Colonic mucosa (tissue), 4 donors: ENCODE measurements around the gene UFSP2. TPM values are rescaled to one million over a fixed set of nuclear protein-coding genes. Genes with fewer than 3 reads are reported as not detected.

Experiments
- DNase-seq: peaks from one replicate; pipeline ENCODE4 v3.0.0-alpha.2; 2020
- H3K27ac ChIP-seq: fragments of 200-600 bp; one replicate; pipeline ENCODE4 v1.8.0; 2021
- H3K27me3 ChIP-seq: fragments of 200-600 bp; one replicate; pipeline ENCODE4 v1.8.0; 2021
- H3K36me3 ChIP-seq: fragments of 200-600 bp; one replicate; pipeline ENCODE4 v1.8.0; 2021
- H3K4me1 ChIP-seq: fragments of 200-600 bp; one replicate; pipeline ENCODE4 v1.8.0; 2021; ENCODE audit warnings: mild to moderate bottlenecking
- H3K4me3 ChIP-seq: fragments of 200-600 bp; one replicate; pipeline ENCODE4 v1.8.0; 2021
- H3K9ac ChIP-seq, 2 donors: one replicate each; pipeline ENCODE4 v1.7.0; 2013; ENCODE audit warnings: control low read depth in 2 of 2, low read depth in 2 of 2, low read length in 2 of 2
- H3K9me3 ChIP-seq: fragments of 200-600 bp; one replicate; pipeline ENCODE4 v1.8.0; 2021
- CTCF ChIP-seq: fragments of 200-600 bp; IDR thresholded peaks from one replicate; pipeline ENCODE4 v1.8.0; 2022; ENCODE audit warnings: antibody characterized with exemption, mild to moderate bottlenecking
- intact Hi-C: fragments of 100-400 bp; cut with DNase I; formaldehyde crosslinking; loops from one replicate; pipeline ENCODE4 v1.14.1; 2022
- total RNA-seq, 2 donors: library from RNA; stranded (reverse); fragmentation: NEBNext Ultra II Directional in 1 of 2; extraction: Animal tissue kit (Norgen Biotek cat#: 25700) in 1 of 2; gene quantifications; one replicate each; pipeline ENCODE4 v1.2.1, GENCODE V29; 2021
- donor health status: healthy.
- donor health status: DM: no; HTN: no; CAD: no.
- donor health status: DM: no; HTN: no; CAD: no.

Gene UFSP2, protein sequence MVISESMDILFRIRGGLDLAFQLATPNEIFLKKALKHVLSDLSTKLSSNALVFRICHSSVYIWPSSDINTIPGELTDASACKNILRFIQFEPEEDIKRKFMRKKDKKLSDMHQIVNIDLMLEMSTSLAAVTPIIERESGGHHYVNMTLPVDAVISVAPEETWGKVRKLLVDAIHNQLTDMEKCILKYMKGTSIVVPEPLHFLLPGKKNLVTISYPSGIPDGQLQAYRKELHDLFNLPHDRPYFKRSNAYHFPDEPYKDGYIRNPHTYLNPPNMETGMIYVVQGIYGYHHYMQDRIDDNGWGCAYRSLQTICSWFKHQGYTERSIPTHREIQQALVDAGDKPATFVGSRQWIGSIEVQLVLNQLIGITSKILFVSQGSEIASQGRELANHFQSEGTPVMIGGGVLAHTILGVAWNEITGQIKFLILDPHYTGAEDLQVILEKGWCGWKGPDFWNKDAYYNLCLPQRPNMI
- 10 to 100 TPM; 22.0 to 23.5 TPM for total RNA-seq

- no peaks in the 10 kb centered on the region for H3K27me3 ChIP-seq
- H3K9me3 ChIP-seq = no peaks in the 10 kb centered on the region
- intact Hi-C loops = loop anchor here (5.0 kb wide), 1 partner anchor 42 kb away; no protein-coding TSS in a partner anchor
- no peak for TF ChIP-seq CTCF
- H3K4me1 ChIP-seq = no peaks in the 10 kb centered on the region
- H3K4me3 ChIP-seq = peak within 1 kb of the TSS; percentile 79
- peak within 1 kb of the TSS; percentile 86 for H3K27ac ChIP-seq
- peak; percentile 89 for DNase-seq
- H3K36me3 ChIP-seq = no peaks in the 10 kb centered on the region
- peak within 1 kb of the TSS; percentile 95 to 97 for H3K9ac ChIP-seq
These were observed at the start of gene UFSP2 for GRCh38 chr4:185425647-185426352. Gene UFSP2, minus strand, starts transcription at chr4:185425964. Its CDS starts 96 bp downstream, at chr4:185425868.

GRCh38 chr4:185473247-185473646, 47.5 kb upstream of the UFSP2 start:
- DNase-seq = no peak
- Histone ChIP-seq H3K27ac (no peak overlapping the region), H3K36me3 (no peaks in the 10 kb centered on the region), H3K9ac (no peak overlapping the region), H3K27me3 (no peaks in the 10 kb centered on the region), H3K9me3 (no peaks in the 10 kb centered on the region), H3K4me1 (no peaks in the 10 kb centered on the region), H3K4me3 (no peak overlapping the region)
- TF ChIP-seq CTCF = no peak
- intact Hi-C loops = loop anchor here (5.0 kb wide), 1 partner anchor 124 kb away; no protein-coding TSS in a partner anchor

DNA sequence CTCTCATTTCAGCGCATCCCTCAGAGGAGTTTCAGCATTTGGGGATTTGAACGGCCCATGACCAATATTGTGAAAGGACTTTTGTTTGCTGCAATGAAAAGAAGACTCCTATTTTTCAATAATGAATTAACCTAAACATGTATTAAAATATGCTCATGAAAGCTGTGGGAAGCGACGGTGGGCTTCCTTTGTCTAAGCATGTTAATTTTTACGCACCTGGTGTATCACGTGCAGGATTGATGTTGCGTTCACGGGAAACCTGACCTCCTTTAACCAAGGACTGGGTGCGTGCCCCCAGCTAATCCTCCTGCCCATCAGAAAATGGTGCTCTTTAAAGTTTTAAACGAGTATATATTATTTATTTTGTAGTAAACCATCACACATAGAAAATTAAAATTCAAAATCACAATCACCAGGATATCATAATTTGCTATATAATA, 46.4 kb upstream of the UFSP2 start:
- H3K4me1 ChIP-seq = no peaks in the 10 kb centered on the region
- no peaks in the 10 kb centered on the region for H3K36me3 ChIP-seq
- H3K9ac ChIP-seq = peak overlapping the region; percentile 64 to 87
- intact Hi-C loops = loop anchor here (5.0 kb wide), 1 partner anchor 125 kb away; no protein-coding TSS in a partner anchor
- no peak for DNase-seq
- TF ChIP-seq CTCF = no peak
- H3K9me3 ChIP-seq = no peaks in the 10 kb centered on the region
- no peak overlapping the region for H3K27ac ChIP-seq
- peak overlapping the region; percentile 85 for H3K4me3 ChIP-seq
- no peaks in the 10 kb centered on the region for H3K27me3 ChIP-seq

DNA sequence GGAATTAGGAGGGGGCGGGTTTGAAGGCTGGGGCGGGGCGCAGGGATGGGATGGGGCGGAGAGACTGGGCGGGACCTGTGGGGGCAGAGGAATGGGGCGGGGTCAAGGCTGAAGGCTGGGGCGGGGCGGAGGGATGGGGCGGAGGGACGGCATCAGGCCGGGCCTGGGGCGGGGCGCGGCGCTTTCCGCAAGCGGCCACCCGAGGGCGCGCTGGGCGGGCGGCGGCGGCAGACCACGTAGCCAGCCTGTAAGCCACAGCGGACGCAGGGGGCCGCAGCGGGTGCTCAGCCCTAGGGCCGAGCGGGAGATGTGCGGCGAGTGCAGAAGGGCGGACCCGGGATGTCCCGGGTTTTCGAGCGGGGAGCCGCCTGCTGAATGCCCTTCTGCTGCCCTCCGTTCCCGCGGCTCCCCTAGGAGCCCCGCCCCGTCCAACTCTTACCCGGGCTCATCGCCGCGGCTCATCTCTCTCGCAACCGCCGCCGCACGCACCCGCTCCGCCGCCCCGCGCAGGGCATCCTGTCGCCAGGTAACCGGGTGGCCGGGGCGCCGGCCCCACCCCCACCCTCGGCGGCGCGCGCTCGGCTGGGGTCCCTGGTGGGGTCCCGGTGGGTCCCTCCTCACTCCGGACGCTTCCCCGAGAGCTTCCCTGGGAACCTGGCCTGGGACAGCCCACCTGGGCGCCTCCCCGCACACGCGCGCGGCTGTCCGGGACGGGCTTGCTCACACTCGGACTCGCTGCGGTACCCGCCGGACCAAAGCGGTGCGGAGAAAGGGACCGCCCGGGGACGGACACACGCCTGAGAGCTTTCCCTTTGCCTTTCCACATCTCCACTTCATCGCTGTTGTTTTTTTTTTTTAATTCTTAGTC, 45.7 kb upstream of the UFSP2 start, which contains the start of gene CCDC110:
Gene CCDC110, minus strand, starts transcription at position 499 of the 868 bp plus-strand sequence. Its CDS starts 50 bp downstream, at position 449.
- Histone ChIP-seq H3K9me3 (no peaks in the 10 kb centered on the region), H3K4me3 (peak within 1 kb of the TSS; percentile 85), H3K27ac (peak within 1 kb of the TSS; percentile 40), H3K36me3 (no peaks in the 10 kb centered on the region), H3K4me1 (no peaks in the 10 kb centered on the region), H3K9ac (peak within 1 kb of the TSS; percentile 86 to 87), H3K27me3 (no peaks in the 10 kb centered on the region)
- intact Hi-C loops = loop anchor here (5.0 kb wide), 1 partner anchor 126 kb away; no protein-coding TSS in a partner anchor
- peak; percentile 97 for DNase-seq
- TF ChIP-seq CTCF = peak; percentile 57
